ENCODE results near the gene TNFRSF14.

DNA sequence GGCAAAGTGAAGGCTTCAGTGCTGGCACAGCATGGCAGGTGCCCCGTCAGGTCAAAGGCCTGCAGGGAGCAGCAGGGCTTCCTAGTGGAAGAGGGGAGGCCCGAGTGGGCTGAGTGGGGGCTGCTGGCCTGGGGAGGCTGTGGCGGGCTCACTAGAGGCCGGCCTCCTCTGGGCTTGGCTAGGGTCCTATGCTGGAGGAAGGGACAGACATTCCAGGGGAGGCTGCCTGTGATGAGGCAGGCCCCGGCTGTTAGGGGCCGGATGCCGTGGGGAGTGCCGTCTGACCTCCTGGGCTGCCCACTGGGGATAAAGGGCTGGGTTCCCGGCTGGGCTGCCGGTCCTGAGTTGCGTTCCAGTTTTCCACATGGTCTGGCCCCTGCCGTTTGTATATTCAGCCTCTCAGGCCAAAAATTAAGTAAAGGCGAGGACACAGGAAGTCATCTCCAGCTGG, 51.5 kb downstream of the TNFRSF14 start:
- TF ChIP-seq TCF4 (CRISPR knock-in tag; IDR thresholded peaks at IDR 0.05; ENCODE audit: borderline replicate concordance): no peak
- TF ChIP-seq ISL1 (CRISPR knock-in tag; IDR thresholded peaks at IDR 0.05): no peak
- no peak for TF ChIP-seq ZNF8 (CRISPR knock-in tag; IDR thresholded peaks at IDR 0.05)
- no peak for TF ChIP-seq BACH2 (CRISPR knock-in tag; IDR thresholded peaks at IDR 0.05; ENCODE audit: borderline replicate concordance)
- TF ChIP-seq RARB (CRISPR knock-in tag; IDR thresholded peaks at IDR 0.05): no peak
- no peak for TF ChIP-seq GLIS3 (CRISPR knock-in tag; IDR thresholded peaks at IDR 0.05)

Data from SK-N-SH treated with all-trans-retinoic acid at 6 μM for 48 hours (cell line).